Measurements from ENCODE around the gene GPRIN2.

GRCh38 chr10:46557319-46558121 lies 1.1 kb upstream of the GPRIN2 start:
- TF ChIP-seq, protein P1, sequence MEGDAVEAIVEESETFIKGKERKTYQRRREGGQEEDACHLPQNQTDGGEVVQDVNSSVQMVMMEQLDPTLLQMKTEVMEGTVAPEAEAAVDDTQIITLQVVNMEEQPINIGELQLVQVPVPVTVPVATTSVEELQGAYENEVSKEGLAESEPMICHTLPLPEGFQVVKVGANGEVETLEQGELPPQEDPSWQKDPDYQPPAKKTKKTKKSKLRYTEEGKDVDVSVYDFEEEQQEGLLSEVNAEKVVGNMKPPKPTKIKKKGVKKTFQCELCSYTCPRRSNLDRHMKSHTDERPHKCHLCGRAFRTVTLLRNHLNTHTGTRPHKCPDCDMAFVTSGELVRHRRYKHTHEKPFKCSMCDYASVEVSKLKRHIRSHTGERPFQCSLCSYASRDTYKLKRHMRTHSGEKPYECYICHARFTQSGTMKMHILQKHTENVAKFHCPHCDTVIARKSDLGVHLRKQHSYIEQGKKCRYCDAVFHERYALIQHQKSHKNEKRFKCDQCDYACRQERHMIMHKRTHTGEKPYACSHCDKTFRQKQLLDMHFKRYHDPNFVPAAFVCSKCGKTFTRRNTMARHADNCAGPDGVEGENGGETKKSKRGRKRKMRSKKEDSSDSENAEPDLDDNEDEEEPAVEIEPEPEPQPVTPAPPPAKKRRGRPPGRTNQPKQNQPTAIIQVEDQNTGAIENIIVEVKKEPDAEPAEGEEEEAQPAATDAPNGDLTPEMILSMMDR (IDR thresholded peaks at IDR 0.05; ENCODE audit: insufficient read depth, low read length, poor library complexity, severe bottlenecking), result no peak
- TF ChIP-seq EZH2phosphoT487 (conservative IDR thresholded peaks at IDR 0.05; ENCODE audit: low read length), result no peak

All from SU-DHL-6 (cell line).